ENCODE data around the gene PDXDC1.
"Not testable (repeated sequence)": the region's sequence is repeated elsewhere in the genome, so short reads cannot be mapped to it uniquely, and the experiment has no call there.

Gene PDXDC1

GRCh38 chr16:14974656-14975417 lies at the start of gene PDXDC1:
Gene PDXDC1 (plus strand): TSS chr16:14975026. CDS start chr16:14975200, 174 bp downstream.
- DNase-seq = peak; percentile 99

- not testable (repeated sequence) for DNase-seq
Observed at GRCh38 chr16:14928064-14928714, 46.6 kb upstream of the PDXDC1 start.

GRCh38 chr16:14929176-14929575 lies 45.6 kb upstream of the PDXDC1 start:
- DNase-seq = not testable (repeated sequence)

GRCh38 chr16:14930246-14930645 lies 44.6 kb upstream of the PDXDC1 start:
- DNase-seq = not testable (repeated sequence)

GRCh38 chr16:14930971-14931370 lies 43.9 kb upstream of the PDXDC1 start:
- not testable (repeated sequence) for DNase-seq

- not testable (repeated sequence) for DNase-seq
Observed at GRCh38 chr16:14932581-14933375, 42.0 kb upstream of the PDXDC1 start.

- not testable (repeated sequence) for DNase-seq
Observed at GRCh38 chr16:14937143-14937542, 37.7 kb upstream of the PDXDC1 start, which contains the start of gene NPIPA1. Gene NPIPA1 (plus strand): TSS chr16:14937443. CDS start chr16:14937443, 0 bp downstream.

- not testable (repeated sequence) for DNase-seq
Observed at GRCh38 chr16:14937994-14938393, 36.8 kb upstream of the PDXDC1 start.

- not testable (repeated sequence) for DNase-seq
Observed at GRCh38 chr16:14942686-14943085, 32.1 kb upstream of the PDXDC1 start.

- no peak for DNase-seq
Observed at GRCh38 chr16:14955546-14956231, 19.1 kb upstream of the PDXDC1 start.

GRCh38 chr16:14957576-14958322 lies 17.1 kb upstream of the PDXDC1 start:
- no peak for DNase-seq

GRCh38 chr16:14958323-14958600 lies 16.6 kb upstream of the PDXDC1 start:
- no peak for DNase-seq

GRCh38 chr16:14958970-14959369 lies 15.9 kb upstream of the PDXDC1 start:
- no peak for DNase-seq

- no peak for DNase-seq
Observed at GRCh38 chr16:14961405-14962186, 13.2 kb upstream of the PDXDC1 start.

- no peak for DNase-seq
Observed at GRCh38 chr16:14963281-14964173, 11.3 kb upstream of the PDXDC1 start.

- DNase-seq = no peak
Observed at GRCh38 chr16:14965328-14965727, 9.5 kb upstream of the PDXDC1 start.

- DNase-seq = not testable (repeated sequence)
Observed at GRCh38 chr16:14969795-14970194, 5.0 kb upstream of the PDXDC1 start.

GRCh38 chr16:14971621-14972228 lies 3.1 kb upstream of the PDXDC1 start:
- not testable (repeated sequence) for DNase-seq

- not testable (repeated sequence) for DNase-seq
Observed at GRCh38 chr16:14973785-14974322, 972 bp upstream of the PDXDC1 start.

GRCh38 chr16:14974331-14974655 lies 533 bp upstream of the PDXDC1 start:
- DNase-seq = not testable (repeated sequence)

Data from stimulated activated CD4-positive, alpha-beta T cell treated with anti-CD3 and anti-CD28 coated beads, Interleukin-2, amount 100 ng/mL, for 48 hours (primary cell).